ENCODE data around the gene KCNMB1.

DNA sequence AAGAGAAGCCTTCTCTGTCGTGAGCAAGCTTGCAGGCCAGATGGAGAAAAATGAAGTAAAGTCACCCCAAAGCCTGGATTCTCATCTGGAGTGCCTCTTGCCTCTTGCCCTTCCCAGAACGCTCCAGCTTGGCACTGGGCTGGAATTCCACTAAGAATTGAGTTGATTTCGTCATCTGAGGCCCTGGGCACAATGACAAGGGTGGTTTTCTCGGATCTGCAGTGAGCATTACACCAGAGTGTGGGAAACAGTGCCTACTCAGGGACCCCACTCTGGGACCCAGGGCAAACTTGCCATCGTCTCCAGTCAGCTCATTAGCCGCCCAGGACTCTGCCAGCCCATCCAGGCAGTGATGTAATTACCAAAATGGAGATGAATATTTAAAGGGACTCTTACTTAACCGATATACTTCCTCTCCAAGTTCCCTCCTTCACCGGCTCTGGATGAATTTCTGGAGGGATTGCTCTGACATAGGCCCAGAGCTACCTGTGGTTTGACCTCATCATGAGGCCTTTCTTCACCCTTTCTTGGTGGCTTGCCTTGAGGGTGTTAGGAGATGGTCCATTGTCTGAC, 46.9 kb downstream of the KCNMB1 start:
- no peak for TF ChIP-seq MYC (IDR thresholded peaks at IDR 0.05; ENCODE audit: low read depth, low read length)
- TF ChIP-seq, protein P1, sequence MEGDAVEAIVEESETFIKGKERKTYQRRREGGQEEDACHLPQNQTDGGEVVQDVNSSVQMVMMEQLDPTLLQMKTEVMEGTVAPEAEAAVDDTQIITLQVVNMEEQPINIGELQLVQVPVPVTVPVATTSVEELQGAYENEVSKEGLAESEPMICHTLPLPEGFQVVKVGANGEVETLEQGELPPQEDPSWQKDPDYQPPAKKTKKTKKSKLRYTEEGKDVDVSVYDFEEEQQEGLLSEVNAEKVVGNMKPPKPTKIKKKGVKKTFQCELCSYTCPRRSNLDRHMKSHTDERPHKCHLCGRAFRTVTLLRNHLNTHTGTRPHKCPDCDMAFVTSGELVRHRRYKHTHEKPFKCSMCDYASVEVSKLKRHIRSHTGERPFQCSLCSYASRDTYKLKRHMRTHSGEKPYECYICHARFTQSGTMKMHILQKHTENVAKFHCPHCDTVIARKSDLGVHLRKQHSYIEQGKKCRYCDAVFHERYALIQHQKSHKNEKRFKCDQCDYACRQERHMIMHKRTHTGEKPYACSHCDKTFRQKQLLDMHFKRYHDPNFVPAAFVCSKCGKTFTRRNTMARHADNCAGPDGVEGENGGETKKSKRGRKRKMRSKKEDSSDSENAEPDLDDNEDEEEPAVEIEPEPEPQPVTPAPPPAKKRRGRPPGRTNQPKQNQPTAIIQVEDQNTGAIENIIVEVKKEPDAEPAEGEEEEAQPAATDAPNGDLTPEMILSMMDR (IDR thresholded peaks at IDR 0.05; ENCODE audit: low read depth, low read length), result no peak
- TF ChIP-seq, protein P2, sequence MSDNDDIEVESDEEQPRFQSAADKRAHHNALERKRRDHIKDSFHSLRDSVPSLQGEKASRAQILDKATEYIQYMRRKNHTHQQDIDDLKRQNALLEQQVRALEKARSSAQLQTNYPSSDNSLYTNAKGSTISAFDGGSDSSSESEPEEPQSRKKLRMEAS (IDR thresholded peaks at IDR 0.05; ENCODE audit: low read depth, low read length), result no peak

All from NB4 (cell line).